Dermis microvascular lymphatic vessel endothelial cell (primary cell): ENCODE data around the gene GIPR. TPM values are rescaled to one million over a fixed set of nuclear protein-coding genes. Genes with fewer than 3 reads are reported as not detected.
A peak's percentile ranks its signal among the peaks of the same experiment; 100 is the strongest.
"Not testable (repeated sequence)": the region's sequence is repeated elsewhere in the genome, so short reads cannot be mapped to it uniquely, and the experiment has no call there.

Experiments used
- DNase-seq, 2 donors: peaks; one replicate each; pipeline versions ENCODE4 v3.0.0 to v3.0.0-alpha.2; 2010; ENCODE audit warnings: low read depth in 2 of 2
- total RNA-seq: library from RNA; depleted of rRNA; stranded (reverse); fragments of >200 nt; gene quantifications from 2 replicates; pipeline ENCODE4 v1.2.1, GENCODE V29; 2014

GIPR gene, protein sequence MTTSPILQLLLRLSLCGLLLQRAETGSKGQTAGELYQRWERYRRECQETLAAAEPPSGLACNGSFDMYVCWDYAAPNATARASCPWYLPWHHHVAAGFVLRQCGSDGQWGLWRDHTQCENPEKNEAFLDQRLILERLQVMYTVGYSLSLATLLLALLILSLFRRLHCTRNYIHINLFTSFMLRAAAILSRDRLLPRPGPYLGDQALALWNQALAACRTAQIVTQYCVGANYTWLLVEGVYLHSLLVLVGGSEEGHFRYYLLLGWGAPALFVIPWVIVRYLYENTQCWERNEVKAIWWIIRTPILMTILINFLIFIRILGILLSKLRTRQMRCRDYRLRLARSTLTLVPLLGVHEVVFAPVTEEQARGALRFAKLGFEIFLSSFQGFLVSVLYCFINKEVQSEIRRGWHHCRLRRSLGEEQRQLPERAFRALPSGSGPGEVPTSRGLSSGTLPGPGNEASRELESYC
- total RNA-seq: 0.13 TPM in 1 of 2 replicates, not detected in the other

DNA sequence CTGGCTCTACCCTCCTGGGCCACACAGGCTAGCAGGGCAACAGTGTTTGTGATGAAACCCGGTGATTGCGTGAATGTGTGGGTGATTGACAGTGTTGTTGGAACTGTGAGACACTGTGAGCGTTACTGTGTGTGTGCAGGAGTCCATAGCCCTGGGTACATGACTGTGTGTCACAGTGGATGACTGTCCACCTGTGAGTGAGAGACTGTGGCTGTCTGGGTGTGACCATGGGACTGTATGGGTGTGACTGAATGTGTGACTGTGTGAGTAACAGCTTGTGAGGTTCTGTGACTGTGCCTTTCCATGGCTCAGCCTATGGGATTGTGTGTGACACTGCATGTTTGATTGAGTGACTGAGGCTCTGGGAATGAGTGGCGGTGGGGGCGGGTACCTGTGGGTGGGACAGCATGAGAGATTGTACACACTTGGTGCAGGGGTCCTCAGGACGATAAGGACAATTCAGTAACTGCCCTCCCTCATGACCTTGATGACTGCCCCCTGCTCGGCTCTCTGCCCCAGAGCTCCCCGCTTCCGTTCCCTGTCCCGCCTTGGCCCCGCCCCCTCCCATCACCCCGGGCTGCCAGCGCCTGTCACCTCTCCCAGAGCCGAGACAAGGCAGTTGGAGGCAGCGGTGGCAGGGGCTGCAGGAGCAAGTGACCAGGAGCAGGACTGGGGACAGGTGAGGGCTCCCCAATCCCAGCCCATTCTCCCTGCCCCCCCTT, at the start of gene GIPR:
Gene GIPR, plus strand, starts transcription at position 602 of the 722 bp plus-strand sequence. CDS start 1,300 bp downstream, outside the sequence.
- DNase-seq: no peak

DNA sequence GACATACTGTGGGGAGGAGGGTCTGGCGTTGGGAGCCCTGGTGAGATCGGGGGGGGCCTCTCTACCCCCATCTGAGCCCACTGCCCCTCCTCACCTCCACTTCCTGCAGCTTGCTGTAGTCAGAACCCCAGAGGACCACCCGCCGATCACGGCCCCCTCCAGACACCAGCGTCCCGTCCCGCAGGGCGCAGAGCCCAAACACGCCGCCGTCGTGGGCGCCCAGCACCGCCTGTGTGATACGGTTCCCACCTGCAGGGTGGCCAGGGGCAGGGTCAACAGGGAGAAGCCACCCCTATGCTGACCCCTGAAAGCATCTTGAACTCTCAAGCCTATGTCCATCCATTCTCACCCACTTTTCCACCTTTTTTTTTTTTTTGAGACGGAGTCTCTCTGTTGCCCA, 46.6 kb upstream of the GIPR start:
- no peak for DNase-seq

DNA sequence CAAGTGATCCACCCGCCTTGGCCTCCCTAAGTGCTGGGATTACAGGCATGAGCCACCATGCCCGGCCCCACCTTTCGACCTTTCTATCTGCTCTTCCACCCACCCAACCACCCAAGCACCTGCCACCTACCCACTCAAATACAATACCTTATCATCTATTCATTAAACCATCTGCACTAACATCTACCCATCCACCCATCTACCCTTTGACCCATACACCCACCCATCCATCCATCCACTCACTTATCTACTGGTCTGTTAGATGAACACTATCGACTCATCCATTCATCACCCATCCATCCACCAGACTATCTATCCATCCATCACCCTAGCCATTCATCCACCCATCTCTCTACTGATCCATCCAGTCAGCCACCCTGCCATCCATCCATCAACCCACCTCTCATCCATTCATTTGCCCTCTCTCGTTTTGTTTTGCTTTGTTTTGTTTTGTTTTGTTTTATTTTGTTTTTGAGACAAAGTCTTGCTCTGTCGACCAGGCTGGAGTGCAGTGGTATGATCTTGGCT, 46.0 kb upstream of the GIPR start:
- DNase-seq: no peak

DNA sequence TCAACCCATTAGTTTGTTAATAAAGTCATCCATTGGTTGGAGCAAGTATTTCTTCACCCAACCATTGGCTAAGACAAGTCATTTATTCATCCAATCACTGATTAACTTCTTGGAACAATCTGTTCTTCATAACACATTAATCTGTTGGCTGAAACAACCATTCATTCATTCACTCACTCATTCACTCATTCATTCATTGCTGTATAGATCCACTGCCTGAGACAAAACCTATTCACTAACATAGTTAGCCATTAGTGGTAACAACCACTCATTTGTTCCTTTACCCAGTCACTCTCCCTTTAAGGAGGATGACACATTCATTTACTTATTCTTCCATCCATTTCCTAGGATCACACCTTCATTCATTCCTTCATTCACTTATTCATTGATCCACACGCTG, 44.0 kb upstream of the GIPR start:
- DNase-seq: no peak

DNA sequence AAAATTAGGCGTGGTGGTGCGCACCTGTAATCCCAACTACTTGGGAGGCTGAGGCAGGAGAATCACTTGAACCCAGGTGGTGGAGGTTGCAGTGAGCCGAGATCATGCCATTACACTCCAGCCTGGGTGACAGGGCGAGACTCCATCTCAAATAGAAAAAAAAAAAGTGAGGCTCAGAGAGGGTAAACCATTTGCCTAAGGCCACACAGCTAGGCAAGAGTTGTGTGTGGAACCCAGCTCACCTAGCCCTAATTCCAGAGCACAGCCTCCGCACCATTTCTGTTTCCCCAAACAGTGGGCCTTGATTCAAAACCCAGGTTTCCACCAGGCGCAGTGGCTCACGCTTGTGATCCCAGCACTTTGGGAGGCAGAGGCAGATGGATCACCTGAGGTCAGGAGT, 39.8 kb upstream of the GIPR start:
- not testable (repeated sequence) for DNase-seq

DNA sequence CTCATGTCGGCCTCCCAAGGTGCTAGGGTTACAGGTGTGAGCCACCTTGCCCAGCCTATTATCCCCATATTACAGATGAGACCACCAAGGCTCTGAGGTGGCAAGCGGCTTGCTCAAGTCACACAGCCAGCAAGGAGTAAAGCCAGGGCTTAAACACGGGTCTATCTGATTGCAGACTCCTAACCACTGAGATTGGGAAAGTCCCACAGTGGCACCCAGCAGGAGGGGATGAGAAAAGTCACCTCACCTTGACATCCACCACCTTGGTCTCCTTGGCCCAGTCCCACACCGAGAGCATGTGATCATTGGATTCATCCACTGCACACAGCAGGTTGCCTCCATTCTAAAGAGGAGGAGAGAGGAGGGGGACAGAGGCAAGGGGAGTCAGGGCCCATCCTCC, 38.3 kb upstream of the GIPR start:
- DNase-seq: no peak

DNA sequence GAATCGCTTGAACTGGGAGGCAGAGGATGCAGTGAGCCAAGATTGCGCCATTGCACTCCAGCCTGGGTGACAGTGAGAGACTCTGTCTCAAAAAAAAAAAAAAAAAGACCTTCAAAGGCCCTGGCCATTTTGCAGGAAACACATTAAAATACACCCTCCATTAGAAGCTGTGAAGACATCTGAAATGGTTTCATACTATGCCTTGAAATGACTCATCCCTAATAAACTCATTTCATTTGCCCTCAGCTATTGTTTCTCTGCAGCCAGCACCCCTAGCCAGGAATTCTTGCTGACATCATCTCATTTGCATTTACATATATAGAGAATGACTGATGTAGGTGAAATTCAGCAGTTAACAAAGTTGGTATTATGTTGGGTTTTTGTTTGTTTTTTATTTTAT, 37.6 kb upstream of the GIPR start:
- peak in 1 of 2 donors; percentile 85 for DNase-seq

DNA sequence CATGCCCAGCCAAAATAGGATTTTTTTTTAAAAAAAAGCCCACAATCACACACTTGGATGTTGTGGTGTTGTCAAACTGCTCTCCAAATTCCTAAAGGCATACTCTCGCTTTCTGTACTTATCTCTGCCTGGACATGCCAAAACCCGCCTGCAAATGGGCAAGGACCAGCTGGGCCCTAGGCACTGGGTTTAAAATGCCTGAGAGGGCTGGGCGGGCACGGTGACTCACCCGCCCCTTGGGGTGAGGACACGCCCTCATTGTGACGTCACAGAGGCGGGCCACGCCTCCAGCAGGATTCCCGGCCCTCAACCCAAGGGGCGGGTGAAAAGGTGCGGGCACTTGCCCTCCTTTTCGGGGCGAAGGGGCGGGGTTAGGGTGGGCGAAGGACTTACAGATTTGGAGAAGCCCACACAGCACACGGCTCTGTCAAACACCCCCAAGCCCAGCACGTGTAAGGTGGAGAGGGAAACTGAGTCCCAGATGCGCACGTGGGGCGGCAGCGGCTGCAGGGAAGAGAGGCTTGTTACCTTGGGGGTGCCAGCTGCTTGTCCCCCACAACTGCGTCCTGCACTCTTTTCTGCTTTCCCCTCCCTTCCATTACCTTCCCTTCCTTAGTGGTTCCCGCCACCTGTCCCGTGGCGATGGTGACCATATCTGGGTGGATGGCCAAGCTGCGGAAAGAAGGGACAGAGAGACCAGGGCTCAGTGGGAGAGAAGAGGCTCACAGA, 35.4 kb upstream of the GIPR start:
- peak; percentile 52 to 80 for DNase-seq

DNA sequence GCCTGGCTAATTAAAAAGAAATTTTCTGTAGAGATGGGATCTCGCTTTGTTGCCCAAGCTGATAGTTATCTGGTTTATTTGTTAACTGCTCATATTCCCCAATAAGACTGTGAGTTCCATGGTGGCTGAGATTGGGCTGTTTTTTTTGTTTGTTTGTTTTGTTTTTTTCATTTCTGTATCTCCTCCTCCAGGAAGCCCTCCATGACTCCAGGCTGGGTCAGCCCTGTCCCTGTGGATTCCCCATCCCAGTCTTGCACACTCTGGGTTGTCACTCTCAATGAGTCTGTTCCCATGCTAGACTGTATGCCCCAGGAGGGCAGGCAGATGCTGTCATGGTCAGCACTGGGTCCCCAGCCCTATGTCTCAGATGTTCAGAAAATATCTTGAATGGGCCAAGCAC, 31.7 kb upstream of the GIPR start:
- DNase-seq: no peak

DNA sequence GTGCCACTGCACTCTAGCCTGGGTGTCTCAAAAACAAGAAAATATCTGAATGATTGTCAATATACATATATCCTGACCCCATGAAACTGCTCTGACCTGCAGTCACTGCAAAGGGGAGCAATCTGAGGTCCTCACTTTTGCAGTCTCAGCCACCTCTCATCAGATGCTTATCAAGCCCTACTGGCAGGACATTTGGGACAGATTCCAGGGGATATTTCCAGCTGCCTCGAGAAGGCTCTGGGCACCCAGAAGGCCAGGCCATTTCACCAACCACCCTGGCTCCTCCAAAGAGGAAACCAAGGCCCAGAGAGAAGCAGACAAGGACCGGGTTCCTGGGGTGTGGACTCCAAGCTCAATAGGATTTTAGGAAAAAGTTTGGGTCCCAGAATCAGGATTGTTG, 31.1 kb upstream of the GIPR start:
- no peak for DNase-seq

DNA sequence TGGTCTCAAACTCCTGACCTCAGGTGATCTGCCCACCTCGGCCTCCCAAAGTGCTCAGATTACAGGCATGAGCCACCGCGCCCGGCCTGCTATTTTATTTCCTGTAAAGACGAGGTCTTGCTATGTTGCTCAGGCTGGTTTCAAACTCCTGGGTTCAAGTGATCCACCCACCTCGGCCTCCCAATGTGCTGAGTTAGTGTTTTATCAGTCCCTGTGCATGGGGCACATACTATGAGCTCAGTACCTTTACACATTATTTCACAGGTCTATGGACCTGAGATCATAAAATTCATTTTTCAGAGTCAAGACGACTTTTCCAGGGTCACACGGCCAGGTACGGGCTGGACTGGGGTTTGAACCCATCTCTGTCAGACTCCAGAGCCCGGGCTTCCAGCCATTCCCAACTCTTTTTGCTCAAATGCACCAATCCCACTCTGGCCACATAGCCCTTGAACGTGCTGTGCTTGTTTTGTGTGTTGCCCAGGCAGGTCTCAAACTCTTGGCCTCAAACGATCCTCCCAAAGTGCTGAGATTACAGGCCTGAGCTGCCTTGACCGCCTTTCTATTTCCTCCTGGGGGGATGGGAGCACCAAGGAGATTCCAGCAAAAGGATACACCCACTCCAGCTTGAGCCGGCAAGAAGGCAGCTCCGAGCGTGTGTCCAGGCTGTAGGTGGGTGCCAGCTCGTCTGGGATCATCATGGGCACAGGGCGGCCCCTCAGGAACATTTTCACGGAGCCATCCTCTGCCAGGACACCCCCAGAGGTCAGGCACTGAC, 29.9 kb upstream of the GIPR start:
- DNase-seq: no peak

DNA sequence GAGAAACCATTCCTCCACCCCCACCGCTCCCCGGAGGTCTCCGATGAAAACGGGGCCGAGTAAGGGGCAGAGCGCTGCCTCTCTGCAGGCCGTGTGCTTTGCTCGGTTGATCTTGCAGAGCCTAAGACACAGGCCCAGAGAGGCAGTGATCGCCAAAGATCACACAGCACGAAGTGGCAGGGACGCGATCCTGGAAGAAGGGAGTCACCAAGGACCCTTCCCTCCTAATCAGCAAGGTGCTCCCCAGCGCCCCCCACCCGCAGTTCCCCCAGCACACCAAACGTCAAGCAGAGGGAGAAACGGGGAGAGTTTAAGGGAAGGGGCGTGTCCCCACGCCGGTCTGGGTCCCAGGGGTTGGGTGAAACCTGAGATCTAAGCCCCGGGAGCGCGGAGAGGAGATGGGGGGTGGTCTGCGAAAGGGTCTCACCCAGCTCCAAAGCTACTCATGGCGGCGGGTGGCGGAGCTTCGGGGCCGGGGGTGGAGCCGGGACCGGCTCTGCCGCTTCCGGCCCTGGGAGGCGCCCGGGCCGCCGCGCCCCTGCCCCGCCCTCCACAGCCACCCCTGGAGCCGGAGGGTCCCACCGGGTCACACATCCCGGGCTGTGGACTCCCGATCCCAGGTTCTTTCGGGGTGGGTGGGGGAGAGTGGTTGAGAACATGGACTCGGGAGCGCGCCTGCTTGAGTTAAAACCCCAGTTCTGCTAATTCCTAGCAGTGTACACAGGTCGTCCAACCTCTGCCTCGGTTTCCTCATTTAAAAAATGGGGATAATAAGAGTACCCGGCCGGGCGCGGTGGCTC, 28.9 kb upstream of the GIPR start, which contains the start of gene EML2:
Gene EML2, minus strand, starts transcription at position 468 of the 800 bp plus-strand sequence. Its CDS starts 21 bp downstream, at position 447.
- DNase-seq: peak in 1 of 2 donors; percentile 32

DNA sequence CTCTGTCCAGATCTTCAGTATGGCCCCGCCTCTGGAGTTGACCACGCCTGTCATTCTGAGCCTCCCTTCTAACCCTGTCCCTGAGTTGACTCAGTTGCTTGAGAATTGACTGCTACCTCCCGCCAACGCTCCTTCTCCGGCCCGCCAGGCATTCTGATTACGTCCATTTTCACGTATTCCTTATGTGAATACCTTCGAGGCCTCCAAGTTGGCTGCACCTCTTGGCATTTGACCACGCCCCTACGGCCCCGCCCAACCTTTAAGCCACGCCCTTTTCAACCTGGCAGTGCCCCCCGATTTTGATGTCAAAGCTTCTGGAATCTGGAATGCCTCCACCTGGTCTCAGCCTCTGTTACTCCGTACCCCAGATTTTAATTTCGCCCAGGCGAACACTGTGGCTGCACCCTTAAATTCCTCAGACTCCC, 27.2 kb upstream of the GIPR start:
- DNase-seq: no peak

DNA sequence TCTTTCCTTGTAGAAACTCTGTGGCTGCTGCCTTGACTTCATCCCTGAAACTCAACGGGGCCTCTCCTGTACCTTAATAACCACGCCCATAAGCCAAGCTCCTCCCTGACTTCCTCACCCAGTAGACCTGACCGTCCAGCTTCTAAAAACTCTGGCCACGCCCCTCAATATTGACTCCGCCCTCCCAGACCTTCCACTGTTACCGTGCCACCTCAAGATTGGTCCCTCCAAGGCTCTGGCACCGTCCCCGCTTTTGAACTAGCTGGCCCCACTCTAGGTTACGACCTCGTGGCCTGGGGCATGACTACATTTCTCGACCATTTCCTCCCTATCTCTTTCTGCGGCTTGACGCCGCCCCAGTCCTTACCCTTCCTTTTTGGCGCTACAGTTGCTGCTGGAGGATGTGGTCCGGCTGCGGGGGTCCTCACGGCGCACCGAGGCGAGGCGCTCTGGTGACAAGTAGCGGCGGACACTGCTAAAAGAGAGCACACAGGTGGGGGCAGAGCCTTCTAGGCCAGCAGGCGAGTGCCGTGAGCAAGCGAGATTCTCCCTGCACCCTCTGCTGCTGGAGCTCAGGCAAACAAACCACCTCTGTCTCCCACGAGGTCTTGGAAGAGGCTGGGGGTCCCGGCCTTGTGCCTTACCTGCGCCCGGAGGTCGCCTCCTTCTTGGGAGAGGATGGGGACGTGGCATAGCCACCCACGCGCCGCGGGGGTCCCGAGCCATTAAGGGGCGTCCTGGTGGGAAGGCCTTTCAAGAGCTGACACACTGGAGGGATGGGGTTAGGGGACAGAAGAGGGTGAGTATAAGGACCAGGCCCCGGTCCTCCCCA, 26.5 kb upstream of the GIPR start:
- peak in 1 of 2 donors; percentile 72 for DNase-seq

DNA sequence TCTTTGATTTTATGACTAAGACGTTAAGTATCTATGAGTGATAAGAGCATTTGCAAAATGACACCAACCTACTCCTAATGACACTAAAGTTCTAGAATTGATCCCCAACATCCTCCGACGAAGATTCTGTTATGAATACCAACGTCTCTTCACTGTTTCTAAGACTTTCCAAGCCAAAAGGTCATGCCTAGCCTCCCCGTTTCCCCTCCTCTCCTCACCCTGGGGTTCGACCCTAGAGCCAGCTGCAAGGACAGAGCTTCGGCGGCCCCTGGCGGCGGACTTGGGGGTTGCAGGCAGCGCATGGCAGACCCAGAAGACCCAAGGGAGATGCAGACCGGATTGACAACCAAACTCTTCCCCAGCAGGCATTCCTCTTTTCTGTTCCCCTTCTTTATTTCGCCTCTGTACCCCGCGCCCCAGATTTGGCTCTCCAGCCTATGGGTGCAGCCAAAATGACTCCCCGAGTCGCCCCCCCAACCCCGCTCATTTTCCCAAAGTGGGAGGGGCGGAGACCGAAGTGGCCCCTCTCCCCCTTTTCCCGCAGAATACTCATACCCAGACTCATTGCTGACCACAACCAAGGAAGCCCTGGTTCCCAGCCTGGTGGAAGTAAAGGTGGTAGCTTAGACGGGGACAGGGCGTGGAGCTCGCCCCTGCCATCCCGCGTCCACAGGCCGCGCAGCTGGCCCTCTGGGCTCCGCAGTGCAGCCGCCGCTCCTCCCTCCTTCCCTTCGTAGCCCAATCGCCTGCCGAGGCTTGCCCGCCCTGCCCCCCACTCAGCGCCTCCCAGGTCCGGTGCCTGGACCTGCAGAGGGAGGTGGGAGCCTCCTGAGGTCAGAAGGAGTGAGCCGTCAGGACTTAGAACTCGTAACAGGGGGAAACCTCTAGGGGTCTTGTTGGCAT, 24.7 kb upstream of the GIPR start:
- peak in 1 of 2 donors; percentile 75 for DNase-seq

DNA sequence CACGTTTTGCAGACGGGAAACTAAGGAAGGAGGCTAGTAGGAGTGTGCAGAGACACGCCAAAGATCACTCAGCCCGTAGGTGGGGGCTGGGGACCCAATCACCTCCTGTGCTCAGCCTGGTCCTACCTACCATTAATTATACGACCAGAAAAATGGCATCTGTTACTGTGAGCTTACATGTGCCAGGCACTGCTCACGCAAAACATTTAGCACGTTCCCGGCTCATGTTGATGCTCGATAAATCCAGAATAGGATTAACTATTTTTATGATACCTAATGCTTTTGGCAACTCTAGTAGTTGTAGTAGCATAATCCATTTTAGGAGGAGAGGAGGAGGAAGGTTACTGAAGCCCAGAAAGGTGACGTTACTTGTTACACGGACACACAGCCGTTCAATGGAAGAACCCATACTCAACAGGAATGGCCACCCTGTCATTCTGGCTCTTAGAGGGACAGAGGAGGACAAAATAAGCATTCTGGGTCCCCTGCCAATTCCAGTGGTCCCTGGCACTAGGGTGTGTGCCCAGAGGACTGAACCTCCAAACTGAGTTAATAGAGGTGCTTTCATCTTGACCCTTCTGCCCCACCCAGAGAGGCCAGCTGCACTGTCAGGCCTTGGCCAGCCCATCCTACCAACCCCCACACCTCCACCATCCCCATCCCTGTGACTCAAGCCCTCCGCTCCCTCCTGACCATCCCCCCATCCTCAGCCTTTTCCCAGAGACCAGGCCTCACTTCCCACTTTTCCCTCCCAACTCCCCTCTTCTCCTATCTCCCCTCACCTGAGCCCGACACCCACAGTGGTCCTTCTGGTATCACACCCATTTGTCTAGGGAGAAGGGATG, 23.9 kb upstream of the GIPR start:
- no peak for DNase-seq

DNA sequence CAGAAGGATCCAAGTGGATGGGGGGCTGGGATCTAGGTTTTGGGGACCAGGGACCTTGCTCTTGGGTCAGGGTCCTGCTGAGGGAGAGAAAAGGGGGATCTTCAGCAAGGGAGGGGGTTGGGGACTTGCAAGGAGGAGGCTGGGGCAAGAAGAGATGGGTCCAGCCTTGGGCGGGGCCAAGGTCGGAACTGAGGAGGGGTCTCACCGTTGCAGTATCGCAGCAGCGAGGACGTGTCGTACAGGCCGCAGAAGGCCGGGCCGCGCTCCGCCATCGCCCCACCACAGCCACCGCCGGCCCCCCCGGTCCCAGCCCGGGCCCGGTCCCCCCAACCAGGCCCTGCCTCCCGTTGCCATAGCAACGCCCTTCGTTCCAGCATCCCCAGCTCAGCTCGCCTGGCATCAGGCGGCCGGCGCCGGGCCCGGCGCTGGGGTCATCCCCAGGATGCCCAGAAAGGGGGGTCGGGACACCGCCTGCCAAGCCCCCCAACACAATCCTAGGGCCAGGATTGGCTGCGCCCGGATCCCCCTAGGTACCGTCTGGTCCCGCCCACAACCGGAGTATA, 22.9 kb upstream of the GIPR start:
- DNase-seq: no peak
